B cell (primary cell): ENCODE measurements around the gene FAF1. TPM values are rescaled to one million over a fixed set of nuclear protein-coding genes. Genes with fewer than 3 reads are reported as not detected.
"Not testable (repeated sequence)": the region's sequence is repeated elsewhere in the genome, so short reads cannot be mapped to it uniquely, and the experiment has no call there.

Source experiments
- ATAC-seq: fragments of 200-7000 bp; cut with Tn5 transposase; one replicate; pipeline ENCODE4 v1.10.0; 2021; ENCODE audit warnings: low read depth, mild to moderate bottlenecking, moderate number of reproducible peaks, moderate library complexity
- CTCF ChIA-PET: fragments of 350-600 bp; sonication (Branson Sonifier 250); formaldehyde crosslinking; loops from one replicate; lab custom pipeline; 2021; ENCODE audit warnings: antibody characterized with exemption, inconsistent platforms; lab: Charles Lee
- POLR2A ChIA-PET: fragments of 350-600 bp; sonication (Branson Sonifier 250); formaldehyde crosslinking; loops from one replicate; lab custom pipeline; 2021; ENCODE audit warnings: antibody characterized with exemption; lab: Charles Lee
- DNase-seq: peaks from one replicate; pipeline ENCODE4 v3.0.0; 2013
- H2AFZ ChIP-seq: 2 replicates; pipeline ENCODE4 v1.6.1; 2012; ENCODE audit warnings: mild to moderate bottlenecking, low read depth, low read length; ENCODE audit not compliant: insufficient read depth, poor library complexity, severe bottlenecking
- H3K27ac ChIP-seq, 2 donors: 1 replicate in 1 of 2; 2 replicates in 1 of 2; pipeline ENCODE4 v1.5.1; 2012 to 2013; ENCODE audit warnings: low read length in 2 of 2, mild to moderate bottlenecking in 2 of 2, moderate library complexity in 1 of 2
- H3K27me3 ChIP-seq, 4 experiments: fragments of 200-600 bp in 1 of 4; sonication (generic) in 1 of 4; replicated peaks in 1 of 4; 1 replicate in 2 of 4; 2 replicates in 2 of 4; pipeline versions ENCODE4 v1.6.1 to v1.7.0; 2013 to 2016; ENCODE audit warnings: low read length in 3 of 4, mild to moderate bottlenecking in 2 of 4, mixed read lengths in 1 of 4, moderate library complexity in 1 of 4; ENCODE audit not compliant: insufficient read depth in 4 of 4, control insufficient read depth in 3 of 4; ENCODE audit errors: control extremely low read depth in 1 of 4
- H3K36me3 ChIP-seq, 2 experiments: replicated peaks in 1 of 2; 1 replicate in 1 of 2; 2 replicates in 1 of 2; pipeline versions ENCODE4 v1.6.1 to v1.7.1; 2013; ENCODE audit warnings: low read length in 1 of 2; ENCODE audit not compliant: insufficient read depth in 2 of 2, control insufficient read depth in 1 of 2; ENCODE audit errors: control extremely low read depth in 1 of 2, extremely low read depth in 1 of 2
- H3K4me1 ChIP-seq, 2 donors: fragments of 200-600 bp in 1 of 2; sonication (generic) in 1 of 2; 1 replicate in 1 of 2; 2 replicates in 1 of 2; pipeline versions ENCODE4 v1.5.1 to v1.6.1; 2013 to 2017; ENCODE audit warnings: low read length in 2 of 2; ENCODE audit not compliant: control insufficient read depth in 2 of 2, insufficient read depth in 2 of 2
- H3K4me2 ChIP-seq: replicated peaks from 2 replicates; pipeline ENCODE3; 2012; ENCODE audit warnings: mild to moderate bottlenecking, low read depth, low read length; ENCODE audit not compliant: poor library complexity, severe bottlenecking
- H3K4me3 ChIP-seq, 5 experiments: fragments of 200-600 bp in 1 of 5; sonication (generic) in 1 of 5; 1 replicate in 3 of 5; 2 replicates in 2 of 5; pipeline versions ENCODE4 v1.5.1 to v1.7.0; 2011 to 2016; ENCODE audit warnings: low read length in 4 of 5, mild to moderate bottlenecking in 4 of 5, low read depth in 2 of 5, control low read depth in 1 of 5, moderate library complexity in 1 of 5; ENCODE audit not compliant: insufficient read depth in 1 of 5; ENCODE audit errors: control extremely low read depth in 1 of 5, extremely low read depth in 1 of 5
- H3K79me2 ChIP-seq: fragments of 200-600 bp; sonication (generic); one replicate; pipeline ENCODE4 v1.6.0; 2016; ENCODE audit warnings: low read length; ENCODE audit not compliant: control insufficient read depth, insufficient read depth
- H3K9ac ChIP-seq: fragments of 200-600 bp; sonication (generic); 2 replicates; pipeline ENCODE4 v1.6.1; 2017; ENCODE audit warnings: mild to moderate bottlenecking, low read length, moderate library complexity
- H3K9me3 ChIP-seq, 3 donors: one replicate each; pipeline versions ENCODE4 v1.6.1 to v1.7.1; 2013; ENCODE audit warnings: low read length in 2 of 3; ENCODE audit not compliant: control insufficient read depth in 2 of 3, insufficient read depth in 1 of 3; ENCODE audit errors: control extremely low read depth in 1 of 3
- H4K20me1 ChIP-seq: 2 replicates; pipeline ENCODE4 v1.6.0; 2012; ENCODE audit warnings: mild to moderate bottlenecking, low read length; ENCODE audit not compliant: insufficient read depth, control insufficient read depth, poor library complexity, severe bottlenecking
- H3K27ac Mint-ChIP-seq: one replicate; pipeline ENCODE4 v1.8.0; 2021; ENCODE audit warnings: mixed read lengths
- H3K27me3 Mint-ChIP-seq: one replicate; pipeline ENCODE4 v1.8.0; 2021; ENCODE audit warnings: mixed read lengths
- H3K4me1 Mint-ChIP-seq: one replicate; pipeline ENCODE4 v1.8.0; 2021; ENCODE audit warnings: mixed read lengths
- H3K4me3 Mint-ChIP-seq: one replicate; pipeline ENCODE4 v1.8.0; 2021; ENCODE audit warnings: mixed read lengths
- H3K9me3 Mint-ChIP-seq: one replicate; pipeline ENCODE4 v1.8.0; 2022; ENCODE audit warnings: mixed read lengths; ENCODE audit not compliant: insufficient read depth
- CTCF ChIP-seq: fragments of 200-600 bp; IDR thresholded peaks from one replicate; pipeline ENCODE4 v1.8.0; 2022; ENCODE audit warnings: antibody characterized with exemption, mild to moderate bottlenecking
- EZH2 ChIP-seq: IDR thresholded peaks from 2 replicates; pipeline ENCODE4 v1.6.1; 2012; ENCODE audit warnings: borderline replicate concordance, low read depth, mild to moderate bottlenecking, moderate library complexity, low read length; ENCODE audit not compliant: insufficient read depth, poor library complexity, severe bottlenecking
- WGBS: methylation state at CpG from one replicate; pipeline ENCODE4 v1.1.5; 2013; ENCODE audit warnings: missing lambda C conversion rate; ENCODE audit not compliant: insufficient coverage; 5-methylcytosine and 5-hydroxymethylcytosine counted together
- intact Hi-C: fragments of 100-400 bp; cut with micrococcal nuclease; formaldehyde crosslinking; loops from one replicate; pipeline ENCODE4 v1.10.0; 2022
- polyA plus RNA-seq: library from polyadenylated mRNA; depleted of rRNA; stranded (reverse); fragments of >200 nt; gene quantifications from 2 replicates; pipeline ENCODE4 v1.2.3, GENCODE V29; 2012
- total RNA-seq, 2 donors: library from RNA; stranded (reverse); fragments of 120-200 nt in 1 of 2; gene quantifications; 1 replicate in 1 of 2; 2 replicates in 1 of 2; pipeline versions ENCODE4 v1.2.3 to v1.2.4, GENCODE V29; 2013 to 2022

FAF1 gene
- total and polyA plus RNA-seq, 2 donors (not counting 1 experiment from before 2014, with no cell fraction given), result 10.1 to 58.4 TPM

- peaks cover 10% of the 10 kb centered on the region in 2 donors for H3K4me1 ChIP-seq
- no peaks in the 10 kb centered on the region for H4K20me1 ChIP-seq
- Mint-ChIP-seq H3K27ac (peak overlapping the region; percentile 0), H3K27me3 (no peaks in the 10 kb centered on the region), H3K4me3 (no peak overlapping the region), H3K4me1 (peaks cover 16% of the 10 kb centered on the region), H3K9me3 (no peaks in the 10 kb centered on the region)
- CTCF ChIA-PET, result no interaction called here
- WGBS, result 14% methylated on average over 1 of the region's 1 CpG
- H3K9me3 ChIP-seq, result peaks cover 0 to 3% (median 0%) of the 10 kb centered on the region in 3 donors
- no peak overlapping the region for H3K4me2 ChIP-seq
- H3K79me2 ChIP-seq, result no peaks in the 10 kb centered on the region
- H3K27me3 ChIP-seq, result no peaks in the 10 kb centered on the region
- H3K27ac ChIP-seq, result no peak overlapping the region
- POLR2A ChIA-PET, result no interaction called here
- intact Hi-C loops, result no loop called here
- H3K36me3 ChIP-seq, result no peaks in the 10 kb centered on the region
- DNase-seq (peak; percentile 51), ATAC-seq (peak; percentile 57)
- H2AFZ ChIP-seq, result no peak overlapping the region
- TF ChIP-seq CTCF, result no peak
- TF ChIP-seq EZH2, result no peak
- H3K9ac ChIP-seq, result no peak overlapping the region
- no peak overlapping the region for H3K4me3 ChIP-seq
These were observed 40.1 kb upstream of the FAF1 start for GRCh38 chr1:51000160-51000559.

GRCh38 chr1:50999375-50999774 lies 39.3 kb upstream of the FAF1 start:
- H3K9me3 ChIP-seq, H2AFZ ChIP-seq, H3K4me3 ChIP-seq, H3K4me3 Mint-ChIP-seq, H3K4me2 ChIP-seq, DNase-seq, H3K36me3 ChIP-seq, H4K20me1 ChIP-seq, intact Hi-C loops, H3K79me2 ChIP-seq, H3K9me3 Mint-ChIP-seq, H3K27ac ChIP-seq, H3K27me3 ChIP-seq, POLR2A ChIA-PET, H3K9ac ChIP-seq, H3K27me3 Mint-ChIP-seq, ATAC-seq: not testable (repeated sequence)
- CTCF ChIA-PET, result interaction anchor here (1.3 kb wide), 1 partner anchor 69 kb away, joined by 3 read pairs; no protein-coding TSS in a partner anchor
- Mint-ChIP-seq H3K4me1 (peaks cover 16% of the 10 kb centered on the region), H3K27ac (peak overlapping the region; percentile 2)
- no CpG with 5 or more reads among the region's 1 CpG for WGBS
- H3K4me1 ChIP-seq, result peaks cover 10% of the 10 kb centered on the region in 2 donors
